IMR-90 (cell line): Measurements from ENCODE around the gene EDEM3.

ENCODE experiments used
- CEBPB ChIP-seq: IDR thresholded peaks from 2 replicates; pipeline ENCODE4 v1.6.1; 2012; ENCODE audit warnings: low read depth, low read length, improper control_type of control experiment
- FOS ChIP-seq: fragments of 150-350 bp; IDR thresholded peaks from 2 replicates; pipeline ENCODE4 v1.6.1; 2016; ENCODE audit warnings: low read depth, low read length
- MAFK ChIP-seq: IDR thresholded peaks from 2 replicates; pipeline ENCODE4 v1.6.1; 2012; ENCODE audit warnings: low read depth, low read length, improper control_type of control experiment
- MXI1 ChIP-seq: IDR thresholded peaks from 2 replicates; pipeline ENCODE4 v1.6.1; 2012; ENCODE audit warnings: low read depth, mild to moderate bottlenecking, low read length, moderate library complexity, borderline replicate concordance
- POLR2A ChIP-seq: IDR thresholded peaks from 2 replicates; pipeline ENCODE4 v1.6.1; 2012; ENCODE audit warnings: mild to moderate bottlenecking, low read depth, low read length
- RFX5 ChIP-seq: IDR thresholded peaks from 2 replicates; pipeline ENCODE4 v1.8.0; 2012; ENCODE audit warnings: low read depth, mild to moderate bottlenecking, low read length, moderate library complexity
- SMC3 ChIP-seq: fragments of 150-350 bp; IDR thresholded peaks from 2 replicates; pipeline ENCODE4 v1.6.1; 2016; ENCODE audit warnings: low read depth, mild to moderate bottlenecking, antibody characterized with exemption, low read length, moderate library complexity
- TF ChIP-seq, protein P1 (sequence below): conservative IDR thresholded peaks from 2 replicates; pipeline ENCODE4 v1.5.1; 2012; ENCODE audit warnings: mild to moderate bottlenecking, low read depth, low read length, improper control_type of control experiment

DNA sequence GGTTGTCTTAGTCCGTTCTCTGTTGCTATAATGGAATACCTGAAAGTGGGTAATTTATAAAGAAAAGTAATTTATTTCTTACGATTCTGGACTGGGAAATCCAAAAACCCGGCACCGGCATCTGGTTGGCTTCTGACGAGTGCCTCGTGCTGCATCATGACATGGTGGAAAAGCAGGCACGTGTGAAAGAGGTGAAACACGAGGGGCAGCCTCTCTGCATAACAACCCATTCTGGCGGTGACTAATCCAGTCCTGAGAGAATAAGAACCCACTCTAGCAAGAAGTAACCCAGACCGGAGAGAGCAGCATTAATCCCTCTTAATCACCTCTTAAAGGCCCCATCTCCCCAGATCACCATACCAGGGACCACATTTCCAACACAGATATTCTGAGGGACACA, 2.7 kb upstream of the EDEM3 start:
- TF ChIP-seq, protein P1, sequence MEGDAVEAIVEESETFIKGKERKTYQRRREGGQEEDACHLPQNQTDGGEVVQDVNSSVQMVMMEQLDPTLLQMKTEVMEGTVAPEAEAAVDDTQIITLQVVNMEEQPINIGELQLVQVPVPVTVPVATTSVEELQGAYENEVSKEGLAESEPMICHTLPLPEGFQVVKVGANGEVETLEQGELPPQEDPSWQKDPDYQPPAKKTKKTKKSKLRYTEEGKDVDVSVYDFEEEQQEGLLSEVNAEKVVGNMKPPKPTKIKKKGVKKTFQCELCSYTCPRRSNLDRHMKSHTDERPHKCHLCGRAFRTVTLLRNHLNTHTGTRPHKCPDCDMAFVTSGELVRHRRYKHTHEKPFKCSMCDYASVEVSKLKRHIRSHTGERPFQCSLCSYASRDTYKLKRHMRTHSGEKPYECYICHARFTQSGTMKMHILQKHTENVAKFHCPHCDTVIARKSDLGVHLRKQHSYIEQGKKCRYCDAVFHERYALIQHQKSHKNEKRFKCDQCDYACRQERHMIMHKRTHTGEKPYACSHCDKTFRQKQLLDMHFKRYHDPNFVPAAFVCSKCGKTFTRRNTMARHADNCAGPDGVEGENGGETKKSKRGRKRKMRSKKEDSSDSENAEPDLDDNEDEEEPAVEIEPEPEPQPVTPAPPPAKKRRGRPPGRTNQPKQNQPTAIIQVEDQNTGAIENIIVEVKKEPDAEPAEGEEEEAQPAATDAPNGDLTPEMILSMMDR = no peak
- no peak for TF ChIP-seq POLR2A
- TF ChIP-seq RFX5 = no peak
- TF ChIP-seq CEBPB = no peak
- no peak for TF ChIP-seq MAFK
- no peak for TF ChIP-seq SMC3
- no peak for TF ChIP-seq FOS
- TF ChIP-seq MXI1 = no peak
